ENCODE data around the gene ZBTB43. TPM values are rescaled to one million over a fixed set of nuclear protein-coding genes. Genes with fewer than 3 reads are reported as not detected.

Gene ZBTB43
- total and polyA plus RNA-seq, 10 of the 15 experiments (the other 5 are each of a cell fraction or from before 2014, with no cell fraction given) = 2.4 to 19.3 (median 8.7) TPM

DNA sequence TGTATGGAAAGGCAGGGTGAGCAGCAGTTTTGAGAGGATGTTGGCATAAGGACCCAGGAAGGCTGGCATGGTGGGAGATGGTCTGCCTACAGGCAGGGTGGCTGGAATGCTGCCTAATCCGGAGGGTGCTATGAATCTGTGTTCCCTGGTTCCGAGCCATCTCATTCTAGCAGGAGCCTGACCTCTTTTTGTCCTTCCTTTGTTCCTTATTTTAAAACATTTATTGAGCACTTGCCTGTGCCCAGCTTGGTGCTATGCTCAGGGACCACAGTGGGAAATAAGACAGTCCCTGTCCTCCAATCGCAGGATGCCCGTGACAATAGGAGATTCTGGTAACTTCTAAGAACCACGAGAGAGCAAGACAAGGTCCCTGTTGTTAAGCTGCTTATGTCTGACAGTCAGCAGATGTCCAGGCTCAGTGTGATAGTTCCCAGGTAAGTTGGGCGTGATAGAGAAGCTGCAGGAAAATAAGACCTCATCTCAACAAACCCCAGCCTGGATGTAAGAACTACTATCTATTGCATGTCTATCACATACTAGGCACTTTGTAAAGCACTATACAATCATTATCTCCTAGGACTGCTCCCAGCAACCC, 46.5 kb downstream of the ZBTB43 start:
- Histone ChIP-seq H4K20me1 (ENCODE audit: control insufficient read depth, insufficient read depth) (no peaks in the 10 kb centered on the region), H2AFZ (ENCODE audit: control insufficient read depth, low read depth, low read length) (no peak overlapping the region), H3K4me3 (no peak overlapping the region), H3K27ac (ENCODE audit: control insufficient read depth, insufficient read depth) (no peak overlapping the region), H3K4me2 (ENCODE audit: control insufficient read depth, insufficient read depth) (no peak overlapping the region), H3K9ac (ENCODE audit: control insufficient read depth, insufficient read depth, low read length) (no peak overlapping the region), H3K4me1 (ENCODE audit: control insufficient read depth, insufficient read depth, low read length) (no peaks in the 10 kb centered on the region), H3K79me2 (ENCODE audit: control insufficient read depth, insufficient read depth, low read length) (no peaks in the 10 kb centered on the region), H3K27me3 (replicated peaks in 1 of 2; ENCODE audit: control insufficient read depth in 2 of 2, insufficient read depth in 2 of 2, low read length in 1 of 2) (peaks cover 0 to 4% of the 10 kb centered on the region in 2 experiments; a peak in 1 of 4 replicates), H3K36me3 (ENCODE audit: control insufficient read depth in 2 of 2, insufficient read depth in 2 of 2, low read length in 1 of 2) (no peaks in the 10 kb centered on the region), H3K9me3 (replicated peaks; ENCODE audit: control insufficient read depth, insufficient read depth, low read length) (no peaks in the 10 kb centered on the region)
- TF ChIP-seq, protein P1, sequence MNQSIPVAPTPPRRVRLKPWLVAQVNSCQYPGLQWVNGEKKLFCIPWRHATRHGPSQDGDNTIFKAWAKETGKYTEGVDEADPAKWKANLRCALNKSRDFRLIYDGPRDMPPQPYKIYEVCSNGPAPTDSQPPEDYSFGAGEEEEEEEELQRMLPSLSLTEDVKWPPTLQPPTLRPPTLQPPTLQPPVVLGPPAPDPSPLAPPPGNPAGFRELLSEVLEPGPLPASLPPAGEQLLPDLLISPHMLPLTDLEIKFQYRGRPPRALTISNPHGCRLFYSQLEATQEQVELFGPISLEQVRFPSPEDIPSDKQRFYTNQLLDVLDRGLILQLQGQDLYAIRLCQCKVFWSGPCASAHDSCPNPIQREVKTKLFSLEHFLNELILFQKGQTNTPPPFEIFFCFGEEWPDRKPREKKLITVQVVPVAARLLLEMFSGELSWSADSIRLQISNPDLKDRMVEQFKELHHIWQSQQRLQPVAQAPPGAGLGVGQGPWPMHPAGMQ (IDR thresholded peaks at IDR 0.05; ENCODE audit: borderline replicate concordance) = no peak
- FAIRE-seq (peak; percentile 49), DNase-seq (ENCODE audit: low read depth, low spot score) (no peak), ATAC-seq (no peak)
- SMC1A ChIA-PET (ENCODE audit: uncharacterized antibody, unreplicated experiment) = interaction anchor here (1.0 kb wide), 1 partner anchor 45 kb away, joined by 3 read pairs; no protein-coding TSS in a partner anchor
- POLR2A ChIA-PET = interaction anchor here (0.9 to 2.8 kb wide), 3 partner anchors 8 to 13 kb away, joined by 3 to 7 read pairs (median 3); no protein-coding TSS in a partner anchor
- intact Hi-C loops (cut with micrococcal nuclease; ENCODE audit: unreplicated experiment) = no loop called here
- WGBS (ENCODE audit: insufficient coverage, insufficient replicate concordance, low lambda C conversion rate, missing lambda C conversion rate) = 55% methylated on average over 6 of the region's 6 CpGs
- in situ Hi-C loops (cut with MboI) = no loop called here
- RAD21 ChIA-PET (ENCODE audit: unreplicated experiment) = interaction anchor here (1.0 to 1.7 kb wide), 2 partner anchors 8 to 11 kb away, joined by 4 to 8 read pairs; no protein-coding TSS in a partner anchor
- BruUV-seq (replicated peaks) = no TSS peak
- CTCF ChIA-PET = interaction anchor here (1.1 to 2.0 kb wide), 4 partner anchors 8 to 46 kb away, joined by 3 to 7 read pairs (median 4); partner anchors contain the start of gene ZBTB43

DNA sequence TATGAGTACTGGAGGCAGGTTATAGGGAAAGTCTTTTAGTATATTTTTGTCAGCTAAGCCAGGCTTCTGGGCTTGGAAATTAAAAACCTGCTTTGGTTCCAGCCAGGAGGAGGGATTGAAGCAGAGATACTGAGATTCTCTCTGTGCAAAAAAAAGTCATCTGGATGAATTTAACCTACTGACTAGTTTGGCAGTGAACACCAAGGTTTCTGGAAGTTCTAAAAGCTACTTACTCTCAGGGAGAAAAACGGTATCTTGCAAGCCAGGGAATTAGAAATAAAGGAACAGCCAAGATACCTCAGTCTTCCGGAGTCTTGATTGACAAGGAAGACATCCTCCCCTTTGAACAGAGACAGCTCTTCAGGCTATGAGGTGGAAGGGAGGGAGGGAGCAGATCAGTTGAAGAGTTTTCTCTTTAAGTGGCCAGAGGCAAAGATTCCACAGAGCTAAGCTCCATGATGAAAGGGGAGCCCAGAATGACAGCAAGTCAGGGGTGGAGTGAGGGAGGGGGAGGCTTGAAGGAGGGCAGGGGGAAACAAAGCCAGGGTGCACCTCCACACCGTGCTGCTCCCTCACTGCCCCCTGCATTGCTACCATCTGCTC, 47.3 kb downstream of the ZBTB43 start:
- in situ Hi-C loops (cut with MboI) = no loop called here
- DNase-seq (ENCODE audit: low read depth, low spot score) = no peak
- H3K9me3 ChIP-seq (replicated peaks; ENCODE audit: control insufficient read depth, insufficient read depth, low read length) = no peaks in the 10 kb centered on the region

More for the DNA sequence above, 47.3 kb downstream of the ZBTB43 start:
- SMC1A ChIA-PET (ENCODE audit: uncharacterized antibody, unreplicated experiment) = interaction anchor here (1.0 kb wide), 1 partner anchor 46 kb away, joined by 3 read pairs; no protein-coding TSS in a partner anchor
- Histone ChIP-seq H2AFZ (ENCODE audit: control insufficient read depth, low read depth, low read length) (no peak overlapping the region), H3K27ac (ENCODE audit: control insufficient read depth, insufficient read depth) (no peak overlapping the region), H3K79me2 (ENCODE audit: control insufficient read depth, insufficient read depth, low read length) (no peaks in the 10 kb centered on the region), H3K4me2 (ENCODE audit: control insufficient read depth, insufficient read depth) (no peak overlapping the region), H4K20me1 (ENCODE audit: control insufficient read depth, insufficient read depth) (no peaks in the 10 kb centered on the region), H3K4me3 (no peak overlapping the region), H3K27me3 (replicated peaks in 1 of 2; ENCODE audit: control insufficient read depth in 2 of 2, insufficient read depth in 2 of 2, low read length in 1 of 2) (peaks cover 0 to 5% of the 10 kb centered on the region in 2 experiments; a peak in 1 of 4 replicates), H3K9ac (ENCODE audit: control insufficient read depth, insufficient read depth, low read length) (no peak overlapping the region), H3K4me1 (ENCODE audit: control insufficient read depth, insufficient read depth, low read length) (no peaks in the 10 kb centered on the region), H3K36me3 (ENCODE audit: control insufficient read depth in 2 of 2, insufficient read depth in 2 of 2, low read length in 1 of 2) (no peaks in the 10 kb centered on the region)
- WGBS (ENCODE audit: insufficient coverage, insufficient replicate concordance, low lambda C conversion rate, missing lambda C conversion rate) = 43% methylated on average over 3 of the region's 3 CpGs
- CTCF ChIA-PET = interaction anchor here (1.1 to 2.0 kb wide), 3 partner anchors 7 to 46 kb away, joined by 3 to 7 read pairs (median 4); partner anchors contain the start of gene ZBTB43
- BruUV-seq (replicated peaks) = no TSS peak
- RAD21 ChIA-PET (ENCODE audit: unreplicated experiment) = interaction anchor here (1.7 kb wide), 1 partner anchor 10 kb away, joined by 8 read pairs; no protein-coding TSS in a partner anchor
- FAIRE-seq = no peak
- ATAC-seq = no peak
- no peak for TF ChIP-seq MEF2B (IDR thresholded peaks at IDR 0.05; ENCODE audit: partially characterized antibody, poor library complexity, severe bottlenecking)
- POLR2A ChIA-PET = interaction anchor here (0.9 to 1.3 kb wide), 2 partner anchors 13 kb away, joined by 3 read pairs; no protein-coding TSS in a partner anchor
- intact Hi-C loops (cut with micrococcal nuclease; ENCODE audit: unreplicated experiment) = no loop called here
